Loucy (cell line): ENCODE data around the gene NTN1.

Source experiments
- H2AFZ ChIP-seq: fragments of 200-600 bp; sonication (generic); 2 replicates; pipeline ENCODE4 v1.6.0; 2016; ENCODE audit warnings: antibody characterized with exemption, mild to moderate bottlenecking, low read length, moderate library complexity
- H3F3A ChIP-seq: fragments of 200-600 bp; 2 replicates; pipeline ENCODE4 v1.6.0; 2016; ENCODE audit warnings: antibody characterized with exemption, low read depth, mild to moderate bottlenecking
- H3K27me3 ChIP-seq: fragments of 200-600 bp; sonication (generic); 2 replicates; pipeline ENCODE4 v1.6.1; 2014; ENCODE audit warnings: low read length, mild to moderate bottlenecking; ENCODE audit not compliant: insufficient read depth, poor library complexity, severe bottlenecking
- H3K36me3 ChIP-seq: fragments of 200-600 bp; sonication (generic); 2 replicates; pipeline ENCODE4 v1.6.1; 2016; ENCODE audit warnings: low read length; ENCODE audit not compliant: insufficient read depth
- H3K4me1 ChIP-seq: fragments of 200-600 bp; sonication (generic); 2 replicates; pipeline ENCODE4 v1.5.1; 2014; ENCODE audit warnings: low read length, mild to moderate bottlenecking; ENCODE audit not compliant: insufficient read depth, poor library complexity, severe bottlenecking
- H3K4me2 ChIP-seq: fragments of 200-600 bp; sonication (generic); 2 replicates; pipeline ENCODE4 v1.6.0; 2014; ENCODE audit warnings: antibody characterized with exemption, low read length, low read depth, mild to moderate bottlenecking; ENCODE audit not compliant: poor library complexity, severe bottlenecking
- H3K4me3 ChIP-seq: fragments of 200-600 bp; sonication (generic); 2 replicates; pipeline ENCODE4 v1.5.1; 2014; ENCODE audit warnings: low read length, mild to moderate bottlenecking, mixed read lengths; ENCODE audit not compliant: poor library complexity, severe bottlenecking
- H3K79me2 ChIP-seq: fragments of 200-600 bp; sonication (generic); 2 replicates; pipeline ENCODE4 v1.6.1; 2014; ENCODE audit warnings: low read length; ENCODE audit not compliant: insufficient read depth
- H3K9ac ChIP-seq: fragments of 200-600 bp; sonication (generic); 2 replicates; pipeline ENCODE4 v1.6.0; 2014; ENCODE audit warnings: mild to moderate bottlenecking, low read depth, low read length, moderate library complexity; ENCODE audit not compliant: poor library complexity, severe bottlenecking
- H3K9me2 ChIP-seq: fragments of 200-600 bp; sonication (generic); replicated peaks from 2 replicates; pipeline ENCODE4 v1.6.1; 2016; ENCODE audit warnings: low read depth, low read length, mixed read lengths
- H3K9me3 ChIP-seq: fragments of 200-600 bp; sonication (generic); 2 replicates; pipeline ENCODE4 v1.6.1; 2014; ENCODE audit warnings: mild to moderate bottlenecking, antibody characterized with exemption, low read length, low read depth; ENCODE audit not compliant: insufficient read depth
- H4K20me1 ChIP-seq: fragments of 200-600 bp; sonication (generic); 2 replicates; pipeline ENCODE4 v1.6.0; 2014; ENCODE audit warnings: antibody characterized with exemption, low read length, mild to moderate bottlenecking; ENCODE audit not compliant: insufficient read depth, poor library complexity, severe bottlenecking
- EZH2phosphoT487 ChIP-seq: fragments of 200-600 bp; IDR thresholded peaks from 2 replicates; pipeline ENCODE4 v1.6.1; 2018; ENCODE audit warnings: antibody characterized with exemption, mild to moderate bottlenecking, moderate library complexity, borderline replicate concordance
- TF ChIP-seq, protein P1 (sequence below): fragments of 200-600 bp; sonication (generic); conservative IDR thresholded peaks from 2 replicates; pipeline ENCODE4 v1.5.1; 2014; ENCODE audit warnings: mild to moderate bottlenecking, antibody characterized with exemption, low read length

Gene NTN1

DNA sequence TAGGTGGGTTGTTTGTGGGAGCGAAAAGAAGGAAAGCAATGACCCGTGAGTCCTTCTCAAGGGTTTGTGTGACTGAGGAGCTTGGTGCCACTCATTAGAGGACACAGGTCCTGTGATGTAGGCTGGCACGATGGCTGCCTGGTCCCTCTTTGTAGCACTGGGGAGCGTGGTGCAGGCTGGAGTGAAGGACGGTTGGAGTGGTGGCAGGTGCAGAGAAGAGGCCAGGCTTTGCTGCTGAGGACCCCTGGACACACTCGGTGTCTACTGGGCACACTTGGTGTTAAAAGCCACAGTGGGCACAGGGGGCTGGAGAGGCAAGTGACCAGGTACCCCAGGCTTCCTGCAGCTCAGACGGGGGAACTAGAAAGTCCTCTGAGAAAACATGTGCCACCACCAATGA lies 106.0 kb downstream of the NTN1 start:
- Histone ChIP-seq H3K9ac (no peak overlapping the region), H2AFZ (no peak overlapping the region), H3K4me1 (no peaks in the 10 kb centered on the region), H3K79me2 (no peaks in the 10 kb centered on the region), H3K9me3 (no peaks in the 10 kb centered on the region), H3K4me3 (no peak overlapping the region), H3F3A (no peaks in the 10 kb centered on the region), H4K20me1 (no peaks in the 10 kb centered on the region), H3K4me2 (no peak overlapping the region), H3K36me3 (no peaks in the 10 kb centered on the region), H3K9me2 (no peaks in the 10 kb centered on the region), H3K27me3 (no peaks in the 10 kb centered on the region)
- TF ChIP-seq, protein P1, sequence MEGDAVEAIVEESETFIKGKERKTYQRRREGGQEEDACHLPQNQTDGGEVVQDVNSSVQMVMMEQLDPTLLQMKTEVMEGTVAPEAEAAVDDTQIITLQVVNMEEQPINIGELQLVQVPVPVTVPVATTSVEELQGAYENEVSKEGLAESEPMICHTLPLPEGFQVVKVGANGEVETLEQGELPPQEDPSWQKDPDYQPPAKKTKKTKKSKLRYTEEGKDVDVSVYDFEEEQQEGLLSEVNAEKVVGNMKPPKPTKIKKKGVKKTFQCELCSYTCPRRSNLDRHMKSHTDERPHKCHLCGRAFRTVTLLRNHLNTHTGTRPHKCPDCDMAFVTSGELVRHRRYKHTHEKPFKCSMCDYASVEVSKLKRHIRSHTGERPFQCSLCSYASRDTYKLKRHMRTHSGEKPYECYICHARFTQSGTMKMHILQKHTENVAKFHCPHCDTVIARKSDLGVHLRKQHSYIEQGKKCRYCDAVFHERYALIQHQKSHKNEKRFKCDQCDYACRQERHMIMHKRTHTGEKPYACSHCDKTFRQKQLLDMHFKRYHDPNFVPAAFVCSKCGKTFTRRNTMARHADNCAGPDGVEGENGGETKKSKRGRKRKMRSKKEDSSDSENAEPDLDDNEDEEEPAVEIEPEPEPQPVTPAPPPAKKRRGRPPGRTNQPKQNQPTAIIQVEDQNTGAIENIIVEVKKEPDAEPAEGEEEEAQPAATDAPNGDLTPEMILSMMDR, result no peak
- no peak for TF ChIP-seq EZH2phosphoT487

DNA sequence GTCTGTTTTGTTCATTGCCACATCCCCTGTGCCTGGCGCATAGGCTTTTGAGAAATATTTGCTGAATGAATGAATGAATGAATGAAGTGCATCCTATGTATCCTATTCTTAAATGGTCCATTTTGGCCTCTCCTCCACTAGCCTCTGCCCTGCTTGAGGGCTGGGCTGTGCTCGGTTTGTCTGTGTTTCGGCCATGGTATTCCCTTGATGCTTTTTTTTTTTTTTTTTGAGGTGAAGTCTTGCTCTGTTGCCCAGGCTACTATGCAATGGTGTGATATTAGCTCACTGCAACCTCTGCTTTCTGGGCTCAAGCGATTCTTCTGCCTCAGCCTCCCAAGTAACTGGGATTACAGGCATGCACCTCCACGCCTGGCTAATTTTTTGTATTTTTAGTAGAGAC lies 110.1 kb downstream of the NTN1 start:
- no peaks in the 10 kb centered on the region for H3K79me2 ChIP-seq
- no peaks in the 10 kb centered on the region for H4K20me1 ChIP-seq
- no peak overlapping the region for H3K4me2 ChIP-seq
- no peak overlapping the region for H3K9ac ChIP-seq
- no peaks in the 10 kb centered on the region for H3F3A ChIP-seq
- no peaks in the 10 kb centered on the region for H3K36me3 ChIP-seq
- no peaks in the 10 kb centered on the region for H3K9me3 ChIP-seq
- H3K4me3 ChIP-seq, result no peak overlapping the region
- H3K9me2 ChIP-seq, result no peaks in the 10 kb centered on the region
- no peak overlapping the region for H2AFZ ChIP-seq
- H3K27me3 ChIP-seq, result no peaks in the 10 kb centered on the region
- peaks cover under 1% of the 10 kb centered on the region for H3K4me1 ChIP-seq
- no peak for TF ChIP-seq EZH2phosphoT487
- TF ChIP-seq, protein P1, result no peak

DNA sequence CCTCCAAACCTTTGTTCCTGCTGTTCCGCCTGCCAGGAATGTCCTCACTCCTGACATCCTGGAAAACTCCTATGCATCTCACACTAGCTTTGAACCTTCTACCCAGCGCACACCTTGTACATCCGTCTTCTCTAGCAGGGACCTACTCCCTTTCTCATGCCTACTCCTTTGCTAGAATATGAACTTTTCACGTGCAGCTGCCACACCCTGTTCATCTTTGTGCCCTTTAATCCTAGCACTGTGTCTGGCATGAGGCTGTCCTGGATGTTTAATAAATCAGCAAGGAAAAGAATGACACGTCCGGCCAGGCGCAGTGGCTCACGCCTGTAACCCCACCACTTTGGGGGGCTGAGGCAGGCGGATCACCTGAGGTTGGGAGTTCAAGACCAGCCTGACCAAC lies 111.0 kb downstream of the NTN1 start:
- Histone ChIP-seq H3K4me1 (peaks cover 7% of the 10 kb centered on the region), H4K20me1 (no peaks in the 10 kb centered on the region), H3K9ac (no peak overlapping the region), H3K79me2 (no peaks in the 10 kb centered on the region), H3K4me2 (no peak overlapping the region), H3K27me3 (no peaks in the 10 kb centered on the region), H2AFZ (no peak overlapping the region), H3K4me3 (no peak overlapping the region), H3K9me2 (no peaks in the 10 kb centered on the region), H3F3A (no peaks in the 10 kb centered on the region), H3K9me3 (no peaks in the 10 kb centered on the region), H3K36me3 (no peaks in the 10 kb centered on the region)
- TF ChIP-seq EZH2phosphoT487, result no peak
- TF ChIP-seq, protein P1, result no peak
